A673 (cell line): ENCODE results near the gene NUP210L.

Source experiments
- CTCF ChIP-seq: fragments of 300-800, 200-600 bp; sonication (generic); conservative IDR thresholded peaks from 2 replicates; pipeline ENCODE4 v1.5.1; 2017; ENCODE audit warnings: low read depth, mild to moderate bottlenecking, antibody characterized with exemption, low read length, moderate library complexity, mixed read lengths
- EZH2 ChIP-seq: fragments of 200-600 bp; sonication (generic); IDR thresholded peaks from 2 replicates; pipeline ENCODE4 v1.6.1; 2017; ENCODE audit warnings: borderline replicate concordance, low read depth, mild to moderate bottlenecking, mixed read lengths, antibody characterized with exemption, low read length; ENCODE audit not compliant: poor library complexity, severe bottlenecking

DNA sequence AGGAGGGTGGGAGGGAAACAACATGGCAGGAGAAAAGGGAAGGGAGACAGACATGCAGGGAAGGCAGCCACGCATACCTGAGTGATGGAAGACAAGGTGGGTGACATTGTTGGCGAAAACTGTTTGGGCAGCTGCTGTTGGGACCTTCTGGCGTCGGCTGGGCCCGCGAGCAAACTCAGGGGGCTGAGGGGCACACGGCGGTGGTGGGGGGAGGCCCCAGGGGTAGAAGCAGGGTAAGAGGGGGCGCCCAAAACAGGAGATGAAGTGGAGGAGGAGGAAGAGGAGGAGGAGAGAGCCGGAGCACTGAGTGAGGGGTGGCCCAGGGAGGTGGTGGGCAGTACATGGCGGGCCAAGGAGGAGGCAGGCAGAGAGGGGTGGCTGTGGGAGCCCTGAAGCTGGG lies 203.7 kb downstream of the NUP210L start:
- TF ChIP-seq CTCF (no peak), EZH2 (no peak)
